Upper lobe of left lung (tissue), 4 donors: Measurements from ENCODE around the gene NRM.

ENCODE experiments used
- CTCF ChIP-seq, 6 experiments: fragments of 450-650 bp in 4 of 6; fragments of 200-600 bp in 2 of 6; sonication (generic) in 2 of 6; IDR thresholded peaks; one replicate each; pipeline ENCODE4 v1.5.1; 2016 to 2019; ENCODE audit warnings: antibody characterized with exemption in 6 of 6
- POLR2A ChIP-seq, 4 donors: fragments of 450-650 bp; IDR thresholded peaks; one replicate each; pipeline ENCODE4 v1.5.1; 2016 to 2017; ENCODE audit warnings: antibody characterized with exemption in 4 of 4, mild to moderate bottlenecking in 2 of 4

- TF ChIP-seq CTCF (IDR thresholded peaks at IDR 0.05) (no peak), POLR2A (IDR thresholded peaks at IDR 0.05) (no peak)
Observed at GRCh38 chr6:30724906-30725667, 34.3 kb upstream of the NRM start.
